Erythroblast (primary cell): ENCODE results near the gene ADGRL1.

Source experiments
- GATA1 ChIP-seq: IDR thresholded peaks from 2 replicates; pipeline ENCODE4 v1.6.1; 2011; ENCODE audit warnings: low read depth, mild to moderate bottlenecking, control low read depth, low read length, moderate library complexity
- POLR2A ChIP-seq: IDR thresholded peaks from 2 replicates; pipeline ENCODE4 v1.6.1; 2011; ENCODE audit warnings: mild to moderate bottlenecking, low read length

GRCh38 chr19:14142262-14143190 lies 63.4 kb downstream of the ADGRL1 start:
- no peak for TF ChIP-seq POLR2A
- TF ChIP-seq GATA1 = peak; percentile 40
